HCT116 (cell line): ENCODE results near the gene SH3TC2. TPM values are rescaled to one million over a fixed set of nuclear protein-coding genes. Genes with fewer than 3 reads are reported as not detected.

Experiments
- ATAC-seq: fragments of 200-7000 bp; cut with Tn5 transposase; 2 replicates; pipeline ENCODE4 v1.9.1; 2020; ENCODE audit warnings: mild to moderate bottlenecking, moderate library complexity
- BruUV-seq: library from RNA; stranded (reverse); fragments of 400-500 nt; replicated peaks from 2 replicates; lab custom pipeline; 2021; lab: Mats Ljungman, UMichigan
- CTCF ChIA-PET: fragments of 300-600 bp; sonication (Branson Sonifier 250); formaldehyde crosslinking; loops from one replicate; lab custom pipeline; 2021; ENCODE audit warnings: antibody characterized with exemption; lab: Charles Lee
- POLR2A ChIA-PET: fragments of 300-600, 350-600 bp; sonication (Branson Sonifier 250); formaldehyde crosslinking; loops from one replicate; lab custom pipeline; 2021; ENCODE audit warnings: antibody characterized with exemption; lab: Charles Lee
- RAD21 ChIA-PET, 2 experiments: fragments of 300-600 bp; sonication (Branson Sonifier 250); formaldehyde crosslinking; loops; one replicate each; lab custom pipeline; 2023; ENCODE audit warnings: low total read pairs in 2 of 2; ENCODE audit not compliant: uncharacterized antibody in 2 of 2, unreplicated experiment in 2 of 2, low non-redundant PET in 1 of 2; lab: Charles Lee
- DNase-seq: peaks from one replicate; pipeline ENCODE4 v3.0.0-alpha.2; 2010; ENCODE audit warnings: low read depth, low spot score
- H2AFZ ChIP-seq: fragments of 200-600 bp; shearing (Covaris generic), sonication (generic); 2 replicates; pipeline ENCODE4 v1.6.1; 2017; ENCODE audit warnings: low read depth, mixed run types, mixed read lengths, antibody characterized with exemption, low read length; ENCODE audit not compliant: poor library complexity, severe bottlenecking
- H3K27ac ChIP-seq: 2 replicates; pipeline ENCODE4 v1.5.1; 2012; ENCODE audit warnings: low read depth, low read length
- H3K27me3 ChIP-seq: fragments of 200-600 bp; sonication (generic); 2 replicates; pipeline ENCODE4 v1.6.1; 2016; ENCODE audit warnings: mixed run types, low read length, mixed read lengths; ENCODE audit not compliant: insufficient read depth
- H3K36me3 ChIP-seq, 2 experiments: fragments of 200-500 bp in 1 of 2; fragments of 200-600 bp in 1 of 2; sonication (Bioruptor generic) in 1 of 2; sonication (generic) in 1 of 2; 2 replicates each; pipeline versions ENCODE4 v1.5.1 to v1.6.1; 2014 to 2016; ENCODE audit warnings: low read length in 2 of 2, inconsistent platforms in 1 of 2, mixed read lengths in 1 of 2, mixed run types in 1 of 2; ENCODE audit not compliant: insufficient read depth in 2 of 2, control insufficient read depth in 1 of 2
- H3K4me1 ChIP-seq, 2 experiments: fragments of 200-600 bp in 1 of 2; sonication (generic) in 1 of 2; 2 replicates each; pipeline versions ENCODE4 v1.5.1 to v1.6.1; 2012 to 2017; ENCODE audit warnings: low read length in 2 of 2, inconsistent platforms in 1 of 2, mild to moderate bottlenecking in 1 of 2, mixed read lengths in 1 of 2, mixed run types in 1 of 2, moderate library complexity in 1 of 2; ENCODE audit not compliant: insufficient read depth in 2 of 2, control insufficient read depth in 1 of 2
- H3K4me2 ChIP-seq: fragments of 200-600 bp; sonication (generic); 2 replicates; pipeline ENCODE4 v1.6.1; 2017; ENCODE audit warnings: mixed run types, low read length, mixed read lengths
- H3K4me3 ChIP-seq, 2 experiments: fragments of 200-600 bp in 1 of 2; sonication (generic) in 1 of 2; replicated peaks in 1 of 2; 2 replicates each; pipeline ENCODE4 v1.5.1; 2011 to 2016; ENCODE audit warnings: low read length in 2 of 2, control low read depth in 1 of 2, low read depth in 1 of 2, mild to moderate bottlenecking in 1 of 2, mixed read lengths in 1 of 2, mixed run types in 1 of 2
- H3K79me2 ChIP-seq: fragments of 200-600 bp; sonication (generic); 2 replicates; pipeline ENCODE4 v1.6.1; 2017; ENCODE audit warnings: mild to moderate bottlenecking, mixed run types, low read length, moderate library complexity, mixed read lengths; ENCODE audit not compliant: insufficient read depth
- H3K9ac ChIP-seq: fragments of 200-600 bp; sonication (generic); 2 replicates; pipeline ENCODE4 v1.6.1; 2016; ENCODE audit warnings: low read length, mixed read lengths
- H3K9me2 ChIP-seq: fragments of 200-600 bp; sonication (generic), shearing (Covaris generic); 2 replicates; pipeline ENCODE4 v1.6.1; 2017; ENCODE audit warnings: mixed run types, mild to moderate bottlenecking, moderate library complexity; ENCODE audit not compliant: insufficient read depth
- H3K9me3 ChIP-seq, 2 experiments: fragments of 200-500 bp in 1 of 2; fragments of 200-600 bp in 1 of 2; sonication (Bioruptor generic) in 1 of 2; sonication (generic) in 1 of 2; 2 replicates each; pipeline ENCODE4 v1.6.1; 2014 to 2017; ENCODE audit warnings: low read length in 2 of 2, mixed read lengths in 2 of 2, inconsistent platforms in 1 of 2, low read depth in 1 of 2, mild to moderate bottlenecking in 1 of 2, mixed run types in 1 of 2, moderate library complexity in 1 of 2; ENCODE audit not compliant: control insufficient read depth in 1 of 2, insufficient read depth in 1 of 2
- H4K20me1 ChIP-seq: fragments of 200-600 bp; sonication (generic), shearing (Covaris generic); 2 replicates; pipeline ENCODE4 v1.6.1; 2017; ENCODE audit warnings: mixed run types, mild to moderate bottlenecking, moderate library complexity; ENCODE audit not compliant: insufficient read depth
- CEBPB ChIP-seq: IDR thresholded peaks from 2 replicates; pipeline ENCODE4 v1.6.1; 2012; ENCODE audit warnings: low read depth
- CTCF ChIP-seq, 3 experiments: fragments of 200-600 bp in 1 of 3; sonication (generic) in 1 of 3; IDR thresholded peaks in 2 of 3; conservative IDR thresholded peaks in 1 of 3; 2 replicates each; pipeline ENCODE4 v1.5.1; 2012 to 2017; ENCODE audit warnings: low read depth in 2 of 3, low read length in 2 of 3, antibody characterized with exemption in 1 of 3, borderline replicate concordance in 1 of 3, control low read depth in 1 of 3, mild to moderate bottlenecking in 1 of 3, mixed read lengths in 1 of 3, mixed run types in 1 of 3, moderate library complexity in 1 of 3; ENCODE audit not compliant: insufficient read depth in 1 of 3
- EGR1 ChIP-seq: IDR thresholded peaks from 2 replicates; pipeline ENCODE4 v1.6.1; 2012; ENCODE audit warnings: low read depth
- EZH2 ChIP-seq: fragments of 200-600 bp; sonication (generic); IDR thresholded peaks from 2 replicates; pipeline ENCODE4 v1.6.1; 2017; ENCODE audit warnings: antibody characterized with exemption, mixed run types
- FOSL1 ChIP-seq: IDR thresholded peaks from 2 replicates; pipeline ENCODE4 v1.6.1; 2012; ENCODE audit warnings: low read depth
- JUND ChIP-seq: IDR thresholded peaks from 2 replicates; pipeline ENCODE4 v1.6.1; 2012
- MAX ChIP-seq: IDR thresholded peaks from 2 replicates; pipeline ENCODE4 v1.6.1; 2012
- SIN3A ChIP-seq: IDR thresholded peaks from 2 replicates; pipeline ENCODE4 v1.6.1; 2012; ENCODE audit warnings: low read depth
- YY1 ChIP-seq: IDR thresholded peaks from 2 replicates; pipeline ENCODE4 v1.6.1; 2011; ENCODE audit warnings: low read length, low read depth, moderate library complexity, mild to moderate bottlenecking; ENCODE audit not compliant: insufficient replicate concordance; ENCODE audit errors: extremely low read depth
- intact Hi-C: fragments of 100-400 bp; cut with micrococcal nuclease; formaldehyde crosslinking; loops from 2 replicates; pipeline ENCODE4 v1.10.0; 2022
- total RNA-seq: library from RNA; stranded (reverse); gene quantifications from one replicate; pipeline ENCODE4 v1.2.1, GENCODE V29; 2021; ENCODE audit not compliant: unreplicated experiment
- TF ChIP-seq, protein P1 (sequence below): IDR thresholded peaks from 2 replicates; pipeline ENCODE4 v1.6.1; 2011; ENCODE audit warnings: mild to moderate bottlenecking, low read length, moderate library complexity; ENCODE audit not compliant: insufficient replicate concordance; ENCODE audit errors: extremely low read depth
- TF ChIP-seq, protein P2 (sequence below): IDR thresholded peaks from 2 replicates; pipeline ENCODE4 v1.6.1; 2012; ENCODE audit warnings: low read depth

SH3TC2 gene
- total RNA-seq, 1 experiment from 2014 or later: 12.8 TPM

DNA sequence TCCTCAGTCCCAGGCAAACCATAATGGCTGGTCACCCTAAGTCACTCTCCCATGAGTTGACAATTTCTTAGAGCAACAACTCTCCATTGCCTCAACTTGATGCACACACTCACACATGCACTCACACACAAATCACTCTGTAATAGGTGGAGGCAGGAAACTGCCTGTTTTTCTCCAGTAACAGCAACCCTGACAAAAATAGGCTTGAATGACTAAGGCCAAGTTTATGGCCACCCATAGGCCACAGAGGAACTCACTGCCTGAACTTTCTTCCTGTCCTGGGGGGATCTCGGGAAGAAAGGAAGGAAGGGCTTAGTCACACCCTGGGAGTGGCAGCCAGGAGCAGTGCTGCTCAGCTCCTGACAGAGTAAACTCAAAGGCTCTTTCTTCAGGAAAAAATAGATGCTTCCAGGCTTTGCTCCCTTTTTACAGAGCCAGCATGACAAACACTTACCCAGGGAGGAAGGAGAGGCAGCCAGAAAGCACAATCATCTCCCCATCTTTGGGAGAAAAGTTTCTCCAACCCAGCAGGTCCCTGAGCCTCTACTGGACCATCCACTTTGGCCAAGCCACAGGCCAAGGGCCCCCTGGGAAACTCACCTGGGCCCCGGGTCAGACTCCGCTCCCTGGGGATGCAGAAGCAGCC, 368 bp downstream of the SH3TC2 start (continued):
- TF ChIP-seq JUND: peak; percentile 87
- no peak for TF ChIP-seq EGR1
- TF ChIP-seq SIN3A: no peak
- TF ChIP-seq, protein P1, sequence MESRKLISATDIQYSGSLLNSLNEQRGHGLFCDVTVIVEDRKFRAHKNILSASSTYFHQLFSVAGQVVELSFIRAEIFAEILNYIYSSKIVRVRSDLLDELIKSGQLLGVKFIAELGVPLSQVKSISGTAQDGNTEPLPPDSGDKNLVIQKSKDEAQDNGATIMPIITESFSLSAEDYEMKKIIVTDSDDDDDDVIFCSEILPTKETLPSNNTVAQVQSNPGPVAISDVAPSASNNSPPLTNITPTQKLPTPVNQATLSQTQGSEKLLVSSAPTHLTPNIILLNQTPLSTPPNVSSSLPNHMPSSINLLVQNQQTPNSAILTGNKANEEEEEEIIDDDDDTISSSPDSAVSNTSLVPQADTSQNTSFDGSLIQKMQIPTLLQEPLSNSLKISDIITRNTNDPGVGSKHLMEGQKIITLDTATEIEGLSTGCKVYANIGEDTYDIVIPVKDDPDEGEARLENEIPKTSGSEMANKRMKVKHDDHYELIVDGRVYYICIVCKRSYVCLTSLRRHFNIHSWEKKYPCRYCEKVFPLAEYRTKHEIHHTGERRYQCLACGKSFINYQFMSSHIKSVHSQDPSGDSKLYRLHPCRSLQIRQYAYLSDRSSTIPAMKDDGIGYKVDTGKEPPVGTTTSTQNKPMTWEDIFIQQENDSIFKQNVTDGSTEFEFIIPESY: no peak
- peak; percentile 81 for TF ChIP-seq MAX
- TF ChIP-seq EZH2: no peak
- TF ChIP-seq CTCF (IDR thresholded peaks at IDR 0.05 in 2 of 3, conservative IDR thresholded peaks at IDR 0.05 in 1 of 3; ENCODE audit: borderline replicate concordance in 1 of 3, insufficient read depth in 1 of 3, low read depth in 2 of 3, low read length in 2 of 3): no peak

DNA sequence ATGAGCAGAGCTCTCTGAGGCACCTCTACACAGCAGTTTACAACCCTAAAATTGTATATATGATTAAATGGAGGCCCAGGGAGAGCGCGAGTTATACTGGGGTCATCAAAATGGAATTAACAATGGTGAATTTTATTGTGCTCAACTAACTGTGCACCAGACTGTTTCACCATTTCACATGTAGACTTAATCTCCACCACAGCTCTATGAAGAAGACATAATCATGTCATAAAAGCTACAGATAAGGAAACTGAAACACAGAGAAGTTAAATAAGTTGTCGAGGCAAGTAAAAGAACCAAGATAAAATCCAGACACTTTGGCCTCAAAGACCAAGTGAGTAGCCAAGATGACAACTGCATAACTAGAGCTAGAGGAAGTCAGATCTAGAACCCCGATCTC, 1.5 kb downstream of the SH3TC2 start:
- Histone ChIP-seq H3K4me1 (peaks cover 18 to 56% of the 10 kb centered on the region in 2 experiments), H3K27ac (no peak overlapping the region), H2AFZ (no peak overlapping the region), H3K4me2 (peak overlapping the region; percentile 78), H3K27me3 (no peaks in the 10 kb centered on the region), H4K20me1 (no peaks in the 10 kb centered on the region), H3K9me3 (no peaks in the 10 kb centered on the region), H3K9me2 (no peaks in the 10 kb centered on the region), H3K36me3 (no peaks in the 10 kb centered on the region), H3K79me2 (no peaks in the 10 kb centered on the region; the same call in 1 of the 2 replicates), H3K4me3 (no peak overlapping the region; a peak in 2 of 4 replicates), H3K9ac (peak overlapping the region; percentile 52)
- ChIA-PET CTCF (interaction anchor here (0.9 to 1.2 kb wide), 2 partner anchors 9 to 330 kb away, joined by 3 read pairs; no protein-coding TSS in a partner anchor), RAD21 (no interaction called here), POLR2A (no interaction called here)
- BruUV-seq: no TSS peak
- intact Hi-C loops: no loop called here
- ATAC-seq (no peak), DNase-seq (no peak)
- TF ChIP-seq, protein P2, sequence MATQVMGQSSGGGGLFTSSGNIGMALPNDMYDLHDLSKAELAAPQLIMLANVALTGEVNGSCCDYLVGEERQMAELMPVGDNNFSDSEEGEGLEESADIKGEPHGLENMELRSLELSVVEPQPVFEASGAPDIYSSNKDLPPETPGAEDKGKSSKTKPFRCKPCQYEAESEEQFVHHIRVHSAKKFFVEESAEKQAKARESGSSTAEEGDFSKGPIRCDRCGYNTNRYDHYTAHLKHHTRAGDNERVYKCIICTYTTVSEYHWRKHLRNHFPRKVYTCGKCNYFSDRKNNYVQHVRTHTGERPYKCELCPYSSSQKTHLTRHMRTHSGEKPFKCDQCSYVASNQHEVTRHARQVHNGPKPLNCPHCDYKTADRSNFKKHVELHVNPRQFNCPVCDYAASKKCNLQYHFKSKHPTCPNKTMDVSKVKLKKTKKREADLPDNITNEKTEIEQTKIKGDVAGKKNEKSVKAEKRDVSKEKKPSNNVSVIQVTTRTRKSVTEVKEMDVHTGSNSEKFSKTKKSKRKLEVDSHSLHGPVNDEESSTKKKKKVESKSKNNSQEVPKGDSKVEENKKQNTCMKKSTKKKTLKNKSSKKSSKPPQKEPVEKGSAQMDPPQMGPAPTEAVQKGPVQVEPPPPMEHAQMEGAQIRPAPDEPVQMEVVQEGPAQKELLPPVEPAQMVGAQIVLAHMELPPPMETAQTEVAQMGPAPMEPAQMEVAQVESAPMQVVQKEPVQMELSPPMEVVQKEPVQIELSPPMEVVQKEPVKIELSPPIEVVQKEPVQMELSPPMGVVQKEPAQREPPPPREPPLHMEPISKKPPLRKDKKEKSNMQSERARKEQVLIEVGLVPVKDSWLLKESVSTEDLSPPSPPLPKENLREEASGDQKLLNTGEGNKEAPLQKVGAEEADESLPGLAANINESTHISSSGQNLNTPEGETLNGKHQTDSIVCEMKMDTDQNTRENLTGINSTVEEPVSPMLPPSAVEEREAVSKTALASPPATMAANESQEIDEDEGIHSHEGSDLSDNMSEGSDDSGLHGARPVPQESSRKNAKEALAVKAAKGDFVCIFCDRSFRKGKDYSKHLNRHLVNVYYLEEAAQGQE: no peak
- TF ChIP-seq MAX: no peak
- TF ChIP-seq SIN3A: no peak
- TF ChIP-seq FOSL1: no peak
- TF ChIP-seq YY1: no peak
- TF ChIP-seq CTCF (IDR thresholded peaks at IDR 0.05 in 2 of 3, conservative IDR thresholded peaks at IDR 0.05 in 1 of 3; ENCODE audit: borderline replicate concordance in 1 of 3, insufficient read depth in 1 of 3, low read depth in 2 of 3, low read length in 2 of 3): no peak
- TF ChIP-seq CEBPB: no peak
- no peak for TF ChIP-seq EGR1
